Adrenal gland (tissue), 12 donors: ENCODE data around the gene FBXW8. TPM values are rescaled to one million over a fixed set of nuclear protein-coding genes. Genes with fewer than 3 reads are reported as not detected.

Source experiments
- DNase-seq, 7 donors: peaks; one replicate each; pipeline ENCODE4 v3.0.0-alpha.2; 2019 to 2020
- H3K27ac ChIP-seq, 5 donors: fragments of 200-600 bp; sonication (generic) in 4 of 5; 1 replicate in 3 of 5; 2 replicates in 2 of 5; pipeline versions ENCODE4 v1.5.1 to v1.8.0; 2016 to 2020; ENCODE audit warnings: mild to moderate bottlenecking in 1 of 5
- H3K27me3 ChIP-seq: fragments of 200-600 bp; 2 replicates; pipeline ENCODE4 v1.8.0; 2021
- H3K36me3 ChIP-seq, 2 donors: fragments of 200-600 bp; replicated peaks in 1 of 2; 1 replicate in 1 of 2; 2 replicates in 1 of 2; pipeline versions ENCODE4 v1.5.1 to v1.8.0; 2018 to 2022
- H3K4me1 ChIP-seq, 2 donors: fragments of 200-600 bp; replicated peaks in 1 of 2; 1 replicate in 1 of 2; 2 replicates in 1 of 2; pipeline versions ENCODE4 v1.5.1 to v1.8.0; 2018 to 2021
- H3K4me3 ChIP-seq, 4 donors: fragments of 200-600 bp; sonication (generic) in 3 of 4; one replicate each; pipeline ENCODE4 v1.5.1; 2016 to 2018
- H3K9me3 ChIP-seq, 3 donors: fragments of 200-600 bp; sonication (generic) in 1 of 3; replicated peaks in 1 of 3; 1 replicate in 2 of 3; 2 replicates in 1 of 3; pipeline versions ENCODE4 v1.5.1 to v1.8.0; 2016 to 2021
- POLR2A ChIP-seq, 2 donors: fragments of 450-650 bp; IDR thresholded peaks; one replicate each; pipeline ENCODE4 v1.6.1; 2017; ENCODE audit warnings: antibody characterized with exemption in 2 of 2, mild to moderate bottlenecking in 2 of 2, moderate library complexity in 1 of 2
- WGBS, 4 donors: extraction: QIAGEN DNeasy Blood & Tissue Kit in 2 of 4; methylation state at CpG; one replicate each; pipeline versions ENCODE4 v1.1.5 to v1.1.7; 2013 to 2017; 5-methylcytosine and 5-hydroxymethylcytosine counted together
- intact Hi-C, 2 donors: fragments of 100-400 bp; cut with DNase I; formaldehyde crosslinking; loops; one replicate each; pipeline versions ENCODE4 v1.14.1 to v1.15.0; 2022 to 2023
- polyA plus RNA-seq, 3 donors: library from polyadenylated mRNA; stranded (reverse); fragments of 200-250 nt in 2 of 3; fragments of 350-450 nt in 1 of 3; fragmentation: Illumina TruSeq in 1 of 3; extraction: RNeasy Lipid Tissue Mini Kit (QIAGEN cat#74804) in 1 of 3; gene quantifications; one replicate each; pipeline ENCODE4 v1.2.3, GENCODE V29; 2013 to 2014
- total RNA-seq, 9 donors: library from RNA; depleted of rRNA in 4 of 9; stranded (reverse); fragments of >200 nt in 4 of 9; fragments of 120-200 nt in 1 of 9; fragmentation: NEBNext Ultra II Directional in 1 of 9; extraction: Animal tissue kit (Norgen Biotek cat#: 25700) in 1 of 9; gene quantifications; one replicate each; pipeline versions ENCODE4 v1.1.0 to v1.2.4, GENCODE V29; 2013 to 2023
- TF ChIP-seq, protein P1 (sequence below), 6 experiments: fragments of 450-650 bp in 4 of 6; fragments of 200-600 bp in 2 of 6; sonication (generic) in 1 of 6; IDR thresholded peaks; 1 replicate in 5 of 6; 2 replicates in 1 of 6; pipeline versions ENCODE4 v1.5.1 to v1.8.0; 2016 to 2021; ENCODE audit warnings: antibody characterized with exemption in 6 of 6, mild to moderate bottlenecking in 2 of 6, moderate library complexity in 1 of 6
- donor health status: healthy with polysubstance abuse.
- donor health status: Bipolar disorder and iron deficiency.
- donor health status: DM: yes; HTN: yes; CAD: no.
- donor health status: DM: no; HTN: no; CAD: no.
- donor health status: DM: no; HTN: no; CAD: no.
- donor health status: DM: yes; HTN: yes; CAD: no.

FBXW8 gene
- total and polyA plus RNA-seq, 12 donors: 2.9 to 19.1 (median 14.3) TPM

DNA sequence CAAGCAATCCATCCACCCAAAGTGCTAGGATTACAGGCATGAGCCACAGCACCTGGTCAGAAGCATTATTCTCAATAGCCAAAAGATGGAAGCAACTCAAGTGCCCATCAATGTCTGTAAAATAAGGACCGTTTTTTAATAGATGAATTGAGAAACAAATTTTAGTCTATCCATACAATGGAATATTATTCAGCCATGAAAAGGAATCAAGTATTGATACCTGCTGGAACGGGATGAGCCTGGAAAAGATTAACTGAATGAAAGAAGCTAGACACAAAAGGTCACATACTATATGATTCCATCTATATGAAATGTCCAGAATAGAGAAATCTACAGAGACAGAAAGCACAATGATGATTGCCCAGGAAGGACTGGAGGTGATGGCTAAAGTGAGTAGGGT lies 9.1 kb upstream of the FBXW8 start:
- no peaks in the 10 kb centered on the region for H3K36me3 ChIP-seq
- no peaks in the 10 kb centered on the region for H3K4me1 ChIP-seq
- intact Hi-C loops: no loop called here
- no peaks in the 10 kb centered on the region for H3K27me3 ChIP-seq
- TF ChIP-seq, protein P1, sequence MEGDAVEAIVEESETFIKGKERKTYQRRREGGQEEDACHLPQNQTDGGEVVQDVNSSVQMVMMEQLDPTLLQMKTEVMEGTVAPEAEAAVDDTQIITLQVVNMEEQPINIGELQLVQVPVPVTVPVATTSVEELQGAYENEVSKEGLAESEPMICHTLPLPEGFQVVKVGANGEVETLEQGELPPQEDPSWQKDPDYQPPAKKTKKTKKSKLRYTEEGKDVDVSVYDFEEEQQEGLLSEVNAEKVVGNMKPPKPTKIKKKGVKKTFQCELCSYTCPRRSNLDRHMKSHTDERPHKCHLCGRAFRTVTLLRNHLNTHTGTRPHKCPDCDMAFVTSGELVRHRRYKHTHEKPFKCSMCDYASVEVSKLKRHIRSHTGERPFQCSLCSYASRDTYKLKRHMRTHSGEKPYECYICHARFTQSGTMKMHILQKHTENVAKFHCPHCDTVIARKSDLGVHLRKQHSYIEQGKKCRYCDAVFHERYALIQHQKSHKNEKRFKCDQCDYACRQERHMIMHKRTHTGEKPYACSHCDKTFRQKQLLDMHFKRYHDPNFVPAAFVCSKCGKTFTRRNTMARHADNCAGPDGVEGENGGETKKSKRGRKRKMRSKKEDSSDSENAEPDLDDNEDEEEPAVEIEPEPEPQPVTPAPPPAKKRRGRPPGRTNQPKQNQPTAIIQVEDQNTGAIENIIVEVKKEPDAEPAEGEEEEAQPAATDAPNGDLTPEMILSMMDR (IDR thresholded peaks at IDR 0.05): no peak
- TF ChIP-seq POLR2A (IDR thresholded peaks at IDR 0.05): no peak
- no peak overlapping the region for H3K27ac ChIP-seq
- DNase-seq: no peak
- no peaks in the 10 kb centered on the region for H3K9me3 ChIP-seq
- WGBS, 4 donors: 73 to 79% (median 75%) methylated on average over 2 of the region's 2 CpGs
- H3K4me3 ChIP-seq: no peak overlapping the region

DNA sequence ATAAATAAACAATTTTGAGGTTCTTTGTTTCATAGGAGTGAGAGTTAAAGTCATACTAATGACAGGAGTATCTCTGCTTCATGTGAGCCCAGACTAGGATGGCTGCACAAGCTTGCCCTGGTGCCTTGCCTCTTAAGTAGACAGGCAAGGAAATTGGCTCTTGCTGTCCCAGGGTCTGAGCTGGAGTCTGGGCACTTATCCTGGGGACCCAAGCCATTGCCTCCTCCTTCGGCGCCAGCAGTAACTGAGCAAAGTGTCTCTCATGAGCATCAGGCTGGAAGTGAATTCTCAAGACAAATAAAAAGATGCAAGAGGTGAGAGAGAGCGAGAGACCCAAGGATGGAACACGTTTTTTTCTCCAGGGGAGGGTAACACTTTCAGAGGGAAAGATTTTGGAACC lies 6.9 kb upstream of the FBXW8 start:
- Histone ChIP-seq H3K36me3 (no peaks in the 10 kb centered on the region), H3K4me1 (no peaks in the 10 kb centered on the region), H3K27me3 (no peaks in the 10 kb centered on the region), H3K9me3 (no peaks in the 10 kb centered on the region), H3K27ac (no peak overlapping the region), H3K4me3 (no peak overlapping the region)
- 72 to 78% (median 72%) methylated on average over 4 of the region's 4 CpGs for WGBS, 4 donors
- DNase-seq: no peak
- intact Hi-C loops: no loop called here
- TF ChIP-seq, protein P1 (IDR thresholded peaks at IDR 0.05): no peak
- TF ChIP-seq POLR2A (IDR thresholded peaks at IDR 0.05): no peak

DNA sequence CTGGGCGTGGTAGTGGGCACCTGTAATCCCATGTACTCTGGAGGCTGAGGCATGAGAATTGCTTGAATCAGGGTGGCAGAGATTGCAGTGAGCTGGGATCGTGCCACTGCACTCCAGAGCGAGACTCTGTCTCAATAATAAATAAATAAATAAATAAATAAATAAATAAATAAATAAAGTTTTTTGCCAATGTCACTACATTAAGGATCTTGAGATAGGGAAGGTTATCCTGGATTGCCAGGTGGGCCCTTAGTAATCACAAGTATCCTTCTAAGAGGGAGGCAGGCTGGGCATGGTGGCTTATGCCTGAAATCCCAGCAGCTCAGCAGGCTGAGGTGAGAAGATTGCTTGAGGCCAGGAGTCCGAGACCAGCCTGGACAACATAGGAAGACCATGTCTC lies 4.5 kb upstream of the FBXW8 start:
- WGBS, 4 donors: 78 to 92% (median 86%) methylated on average over 4 of the region's 4 CpGs
- no peaks in the 10 kb centered on the region for H3K27me3 ChIP-seq
- H3K36me3 ChIP-seq: no peaks in the 10 kb centered on the region
- intact Hi-C loops: no loop called here
- peaks cover 0 to under 1% of the 10 kb centered on the region in 2 donors for H3K4me1 ChIP-seq
- TF ChIP-seq, protein P1 (IDR thresholded peaks at IDR 0.05): no peak
- no peak for TF ChIP-seq POLR2A (IDR thresholded peaks at IDR 0.05)
- DNase-seq: no peak
- H3K9me3 ChIP-seq: no peaks in the 10 kb centered on the region
- H3K27ac ChIP-seq: no peak overlapping the region
- no peak overlapping the region for H3K4me3 ChIP-seq

DNA sequence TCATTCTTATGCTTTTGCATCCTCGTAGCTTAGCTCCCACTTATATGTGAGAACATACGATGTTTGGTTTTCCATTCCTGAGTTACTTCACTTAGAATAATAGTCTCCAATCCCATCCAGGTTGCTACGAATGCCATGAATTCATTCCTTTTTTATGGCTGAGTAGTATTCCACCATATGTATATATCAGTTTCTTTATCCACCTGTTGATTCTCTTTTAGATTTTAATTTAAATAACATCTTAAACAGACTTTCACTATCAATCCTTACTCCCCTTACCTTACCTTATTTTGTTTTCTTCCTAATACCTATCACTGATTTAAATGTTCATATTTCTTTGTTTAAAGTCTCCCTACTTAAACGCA lies 488 bp upstream of the FBXW8 start:
- Histone ChIP-seq H3K27me3 (no peaks in the 10 kb centered on the region), H3K4me1 (peaks cover 0 to 7% of the 10 kb centered on the region in 2 donors), H3K4me3 (peak overlapping the region in 3 of 4 donors; percentile 42 to 99 (median 58)), H3K27ac (peak overlapping the region in 1 of 5 donors; percentile 76), H3K36me3 (no peaks in the 10 kb centered on the region), H3K9me3 (no peaks in the 10 kb centered on the region)
- no peak for DNase-seq
- TF ChIP-seq, protein P1 (IDR thresholded peaks at IDR 0.05): no peak
- TF ChIP-seq POLR2A (IDR thresholded peaks at IDR 0.05): no peak
- 57 to 68% (median 59%) methylated on average over 4 of the region's 4 CpGs for WGBS, 4 donors
- intact Hi-C loops: no loop called here
